DND-41 (cell line): ENCODE data around the gene HSPG2.

Source experiments
- ATAC-seq: fragments of 200-7000 bp; cut with Tn5 transposase; 3 replicates; pipeline ENCODE4 v1.9.1; 2021; ENCODE audit warnings: low read depth; ENCODE audit not compliant: insufficient read depth
- DNase-seq: peaks from one replicate; pipeline ENCODE4 v3.0.0-alpha.2; 2020
- H2AFZ ChIP-seq: 2 replicates; pipeline ENCODE4 v1.6.0; 2012; ENCODE audit warnings: low read depth, low read length
- H3K27ac ChIP-seq: 2 replicates; pipeline ENCODE4 v1.5.1; 2012; ENCODE audit warnings: low read length, inconsistent platforms
- H3K27me3 ChIP-seq: fragments of 200-600 bp; sonication (generic); 2 replicates; pipeline ENCODE4 v1.6.0; 2012; ENCODE audit warnings: low read length, mild to moderate bottlenecking, inconsistent platforms; ENCODE audit not compliant: insufficient read depth, poor library complexity
- H3K36me3 ChIP-seq: 2 replicates; pipeline ENCODE4 v1.5.1; 2012; ENCODE audit warnings: low read length, inconsistent platforms; ENCODE audit not compliant: insufficient read depth
- H3K4me1 ChIP-seq: 2 replicates; pipeline ENCODE4 v1.5.1; 2012; ENCODE audit warnings: mild to moderate bottlenecking, low read length; ENCODE audit not compliant: insufficient read depth
- H3K4me2 ChIP-seq: 2 replicates; pipeline ENCODE4 v1.6.0; 2012; ENCODE audit warnings: mild to moderate bottlenecking, moderate library complexity, low read length, inconsistent platforms; ENCODE audit not compliant: insufficient read depth
- H3K4me3 ChIP-seq, 2 experiments: fragments of 200-600 bp in 1 of 2; shearing (Covaris generic) in 1 of 2; 2 replicates each; pipeline ENCODE4 v1.5.1; 2012 to 2016; ENCODE audit warnings: inconsistent platforms in 2 of 2, low read length in 2 of 2, mild to moderate bottlenecking in 2 of 2, low read depth in 1 of 2, moderate library complexity in 1 of 2
- H3K79me2 ChIP-seq: 2 replicates; pipeline ENCODE4 v1.6.0; 2012; ENCODE audit warnings: low read length, inconsistent platforms; ENCODE audit not compliant: insufficient read depth
- H3K9ac ChIP-seq: 2 replicates; pipeline ENCODE4 v1.6.0; 2012; ENCODE audit warnings: low read depth, mild to moderate bottlenecking, inconsistent platforms, low read length, moderate library complexity
- H3K9me3 ChIP-seq: 2 replicates; pipeline ENCODE4 v1.5.1; 2012; ENCODE audit warnings: low read length, moderate library complexity, mild to moderate bottlenecking, inconsistent platforms; ENCODE audit not compliant: insufficient read depth, severe bottlenecking
- H4K20me1 ChIP-seq: 2 replicates; pipeline ENCODE4 v1.6.0; 2012; ENCODE audit warnings: low read length; ENCODE audit not compliant: insufficient read depth
- CTCF ChIP-seq: IDR thresholded peaks from 2 replicates; pipeline ENCODE4 v1.5.1; 2012; ENCODE audit warnings: borderline replicate concordance, low read length, moderate library complexity, mild to moderate bottlenecking; ENCODE audit not compliant: poor library complexity, severe bottlenecking; ENCODE audit errors: extremely low read depth
- EZH2 ChIP-seq: IDR thresholded peaks from 3 replicates; pipeline ENCODE4 v1.6.1; 2012; ENCODE audit warnings: borderline replicate concordance, low read depth, mild to moderate bottlenecking, moderate library complexity, low read length, inconsistent platforms; ENCODE audit not compliant: severe bottlenecking

HSPG2 gene

GRCh38 chr1:21935891-21936365 is 1.2 kb downstream of the HSPG2 start:
- no peak overlapping the region for H3K9ac ChIP-seq
- H3K27me3 ChIP-seq, result no peaks in the 10 kb centered on the region
- DNase-seq, result no peak
- no peak for TF ChIP-seq EZH2
- TF ChIP-seq CTCF, result no peak
- H3K79me2 ChIP-seq, result no peaks in the 10 kb centered on the region
- no peak overlapping the region for H3K27ac ChIP-seq
- no peaks in the 10 kb centered on the region for H3K4me1 ChIP-seq
- H3K4me3 ChIP-seq, result no peak overlapping the region
- ATAC-seq, result no peak
- H3K4me2 ChIP-seq, result no peak overlapping the region
- no peaks in the 10 kb centered on the region for H3K9me3 ChIP-seq
- no peaks in the 10 kb centered on the region for H3K36me3 ChIP-seq
- no peak overlapping the region for H2AFZ ChIP-seq
- no peaks in the 10 kb centered on the region for H4K20me1 ChIP-seq

DNA sequence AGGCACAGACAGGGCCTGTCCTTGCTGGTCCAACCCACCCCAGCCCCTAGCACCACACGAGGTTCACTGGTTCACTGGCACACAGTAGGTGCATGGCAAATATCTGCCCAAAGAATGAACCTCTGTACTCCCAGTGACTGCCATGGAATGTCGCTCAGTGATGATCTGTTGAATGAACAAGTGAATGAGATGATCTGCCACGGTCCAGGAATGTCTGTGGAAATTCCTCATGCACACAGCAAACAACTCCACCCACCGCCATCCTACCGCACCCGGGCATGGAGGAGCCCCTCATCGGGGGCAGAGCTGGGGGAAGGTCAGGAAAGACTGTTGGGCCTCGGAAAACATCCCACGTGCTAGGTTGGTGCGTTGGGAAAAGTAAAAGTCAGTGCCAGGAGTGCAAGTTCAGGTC is 1.7 kb downstream of the HSPG2 start:
- no peak overlapping the region for H3K27ac ChIP-seq
- H3K79me2 ChIP-seq, result no peaks in the 10 kb centered on the region
- DNase-seq (no peak), ATAC-seq (no peak)
- no peak overlapping the region for H3K9ac ChIP-seq
- no peaks in the 10 kb centered on the region for H3K9me3 ChIP-seq
- H3K4me2 ChIP-seq, result no peak overlapping the region
- TF ChIP-seq CTCF (no peak), EZH2 (no peak)
- no peak overlapping the region for H2AFZ ChIP-seq
- H3K27me3 ChIP-seq, result no peaks in the 10 kb centered on the region
- no peaks in the 10 kb centered on the region for H4K20me1 ChIP-seq
- H3K4me1 ChIP-seq, result no peaks in the 10 kb centered on the region
- H3K36me3 ChIP-seq, result no peaks in the 10 kb centered on the region
- H3K4me3 ChIP-seq, result no peak overlapping the region

DNA sequence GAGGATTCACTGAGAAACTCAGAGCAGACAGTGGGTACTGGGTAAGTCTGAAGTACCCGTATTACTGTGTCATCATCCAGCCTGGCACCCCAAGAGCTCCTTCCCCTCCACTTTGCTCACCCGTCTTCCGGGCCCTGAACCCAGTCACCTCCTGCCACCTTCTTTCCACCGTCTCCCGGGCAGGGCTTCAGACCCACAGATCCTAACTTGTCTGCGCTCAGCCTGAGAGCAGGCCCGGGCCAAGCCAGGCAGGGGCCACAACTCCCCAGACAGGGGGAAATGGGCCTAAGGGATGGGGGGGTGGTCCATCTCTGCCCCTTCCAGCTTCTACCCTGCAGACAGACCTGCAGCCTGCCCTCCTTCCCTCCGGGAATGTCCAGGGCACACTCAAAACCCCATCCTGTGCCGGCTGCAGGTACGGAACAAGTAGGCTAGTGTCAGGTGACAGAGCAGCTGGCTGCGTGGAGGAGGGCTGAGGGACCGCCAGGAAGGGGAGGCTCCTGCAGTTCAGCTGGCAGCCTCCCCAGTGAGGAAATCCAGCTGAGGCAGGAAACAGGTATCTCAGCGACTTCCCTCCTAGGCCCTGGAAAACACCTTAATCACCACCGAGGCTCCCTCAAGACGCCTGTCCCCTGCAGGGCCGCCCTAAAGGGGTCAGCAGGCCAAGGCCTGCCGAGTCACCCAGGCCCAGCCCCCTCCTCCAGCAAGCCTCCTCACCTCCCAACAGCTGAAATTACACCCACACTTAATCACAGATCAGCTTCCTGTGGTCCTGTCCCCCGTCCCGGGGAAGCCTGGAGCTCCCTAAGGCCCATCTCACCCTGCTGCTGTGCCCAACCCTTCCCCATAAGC is 3.5 kb downstream of the HSPG2 start:
- no peaks in the 10 kb centered on the region for H3K4me1 ChIP-seq
- H4K20me1 ChIP-seq, result no peaks in the 10 kb centered on the region
- H3K4me2 ChIP-seq, result no peak overlapping the region
- H3K4me3 ChIP-seq, result no peak overlapping the region
- no peaks in the 10 kb centered on the region for H3K27me3 ChIP-seq
- H3K9ac ChIP-seq, result no peak overlapping the region
- no peaks in the 10 kb centered on the region for H3K36me3 ChIP-seq
- no peak for DNase-seq
- no peak overlapping the region for H3K27ac ChIP-seq
- no peak overlapping the region for H2AFZ ChIP-seq
- no peaks in the 10 kb centered on the region for H3K9me3 ChIP-seq
- TF ChIP-seq EZH2 (no peak), CTCF (no peak)
- no peaks in the 10 kb centered on the region for H3K79me2 ChIP-seq
- no peak for ATAC-seq
